Keratinocyte (primary cell): ENCODE data around the gene GAS6. TPM values are rescaled to one million over a fixed set of nuclear protein-coding genes. Genes with fewer than 3 reads are reported as not detected.

Source experiments
- DNase-seq: peaks from one replicate; pipeline ENCODE4 v3.0.0-alpha.2; 2011; ENCODE audit warnings: low read depth, missing footprints, low spot score
- FAIRE-seq: peaks from 2 replicates; lab custom pipeline; 2011; peaks lifted over from hg19 to GRCh38; lab: Jason Lieb, UNC
- H2AFZ ChIP-seq: 2 replicates; pipeline ENCODE4 v1.6.0; 2012; ENCODE audit warnings: low read length, control low read depth, inconsistent platforms; ENCODE audit not compliant: control insufficient read depth
- H3K27ac ChIP-seq: 2 replicates; pipeline ENCODE4 v1.5.1; 2011; ENCODE audit warnings: low read length; ENCODE audit not compliant: control insufficient read depth, insufficient read depth
- H3K27me3 ChIP-seq: 3 replicates; pipeline ENCODE4 v1.6.0; 2011; ENCODE audit warnings: low read length; ENCODE audit not compliant: control insufficient read depth, insufficient read depth; ENCODE audit errors: extremely low read depth
- H3K36me3 ChIP-seq, 2 experiments: 2 replicates in 1 of 2; 3 replicates in 1 of 2; pipeline ENCODE4 v1.5.1; 2011; ENCODE audit warnings: low read length in 2 of 2, mild to moderate bottlenecking in 1 of 2; ENCODE audit not compliant: control insufficient read depth in 2 of 2, insufficient read depth in 2 of 2; ENCODE audit errors: extremely low read depth in 1 of 2
- H3K4me1 ChIP-seq: 3 replicates; pipeline ENCODE4 v1.5.1; 2011; ENCODE audit warnings: low read length; ENCODE audit not compliant: control insufficient read depth, insufficient read depth; ENCODE audit errors: extremely low read depth
- H3K4me2 ChIP-seq: 3 replicates; pipeline ENCODE4 v1.6.0; 2011; ENCODE audit warnings: low read depth, low read length; ENCODE audit not compliant: control insufficient read depth, insufficient read depth; ENCODE audit errors: extremely low read depth
- H3K4me3 ChIP-seq, 3 experiments: fragments of 200-600 bp in 1 of 3; sonication (generic) in 1 of 3; 2 replicates in 2 of 3; 3 replicates in 1 of 3; pipeline ENCODE4 v1.5.1; 2011 to 2016; ENCODE audit warnings: low read length in 3 of 3, mild to moderate bottlenecking in 3 of 3, control low read depth in 2 of 3, inconsistent platforms in 1 of 3, low read depth in 1 of 3, mixed read lengths in 1 of 3, mixed run types in 1 of 3, moderate library complexity in 1 of 3; ENCODE audit not compliant: control insufficient read depth in 2 of 3, insufficient read depth in 2 of 3; ENCODE audit errors: extremely low read depth in 1 of 3
- H3K79me2 ChIP-seq: 2 replicates; pipeline ENCODE4 v1.6.0; 2012; ENCODE audit warnings: low read length; ENCODE audit not compliant: control insufficient read depth, insufficient read depth
- H3K9ac ChIP-seq: 3 replicates; pipeline ENCODE4 v1.6.0; 2011; ENCODE audit warnings: low read length; ENCODE audit not compliant: control insufficient read depth, insufficient read depth; ENCODE audit errors: extremely low read depth
- H3K9me1 ChIP-seq: 3 replicates; pipeline ENCODE4 v1.6.0; 2011; ENCODE audit warnings: low read length; ENCODE audit not compliant: control insufficient read depth, insufficient read depth; ENCODE audit errors: extremely low read depth
- H3K9me3 ChIP-seq: 2 replicates; pipeline ENCODE4 v1.5.1; 2012; ENCODE audit warnings: low read depth, low read length; ENCODE audit not compliant: control insufficient read depth
- H4K20me1 ChIP-seq: 3 replicates; pipeline ENCODE4 v1.6.0; 2011; ENCODE audit warnings: low read length; ENCODE audit not compliant: control insufficient read depth, insufficient read depth; ENCODE audit errors: extremely low read depth
- CTCF ChIP-seq, 3 experiments: IDR thresholded peaks in 1 of 3; conservative IDR thresholded peaks in 1 of 3; optimal IDR thresholded peaks in 1 of 3; 2 replicates in 2 of 3; 3 replicates in 1 of 3; pipeline versions ENCODE3 to v1.5.1; 2011; ENCODE audit warnings: low read length in 3 of 3, mild to moderate bottlenecking in 3 of 3, moderate library complexity in 2 of 3, control low read depth in 1 of 3, inconsistent platforms in 1 of 3; ENCODE audit not compliant: insufficient read depth in 2 of 3; ENCODE audit errors: extremely low read depth in 1 of 3
- EZH2 ChIP-seq: IDR thresholded peaks from one replicate; pipeline ENCODE4 v1.6.1; 2012; ENCODE audit warnings: inconsistent platforms, mild to moderate bottlenecking, low read length, moderate library complexity
- dilution Hi-C: fragments of 300-500 bp; cut with MboI; formaldehyde crosslinking; loops from one replicate; pipeline ENCODE4 v1.7.0; 2020; ENCODE audit warnings: low sequenced_read_pairs; ENCODE audit not compliant: extremely low pct_ligation_motif_present
- polyA plus RNA-seq, 5 experiments: library from polyadenylated mRNA; depleted of rRNA in 3 of 5; stranded (reverse) in 3 of 5; stranded (forward) in 1 of 5; unstranded in 1 of 5; fragments of >200 nt; gene quantifications; 1 replicate in 1 of 5; 2 replicates in 3 of 5; 3 replicates in 1 of 5; pipeline versions ENCODE4 v1.2.1 to v1.2.3, GENCODE V29; 2011 to 2012; ENCODE audit warnings: missing spikeins in 2 of 5, low read depth in 1 of 5, low replicate concordance in 1 of 5

GAS6 gene
- polyA plus RNA-seq, 1 donor (not counting 4 experiments of a cell fraction or from before 2014, with no cell fraction given), result 163 TPM

GRCh38 chr13:113806104-113806471, 57.8 kb downstream of the GAS6 start:
- H3K27me3 ChIP-seq, result no peaks in the 10 kb centered on the region
- H4K20me1 ChIP-seq, result no peaks in the 10 kb centered on the region
- no peak overlapping the region for H3K9ac ChIP-seq
- peaks cover 3% of the 10 kb centered on the region for H3K9me3 ChIP-seq
- H3K27ac ChIP-seq, result no peak overlapping the region
- H3K4me2 ChIP-seq, result no peak overlapping the region
- H3K4me3 ChIP-seq, result no peak overlapping the region
- H2AFZ ChIP-seq, result no peak overlapping the region
- H3K9me1 ChIP-seq, result no peaks in the 10 kb centered on the region
- dilution Hi-C loops, result no loop called here
- no peaks in the 10 kb centered on the region for H3K79me2 ChIP-seq
- H3K36me3 ChIP-seq, result no peaks in the 10 kb centered on the region
- H3K4me1 ChIP-seq, result peaks cover 5% of the 10 kb centered on the region
- DNase-seq (no peak), FAIRE-seq (no peak)
- TF ChIP-seq CTCF (optimal IDR thresholded peaks at IDR 0.05 in 1 of 3, IDR thresholded peaks at IDR 0.05 in 1 of 3, conservative IDR thresholded peaks at IDR 0.05 in 1 of 3; ENCODE audit: extremely low read depth in 1 of 3, insufficient read depth in 2 of 3, low read length in 3 of 3) (no peak), EZH2 (no peak)

GRCh38 chr13:113805431-113806103, 58.3 kb downstream of the GAS6 start:
- Histone ChIP-seq H3K9ac (no peak overlapping the region), H3K4me1 (peaks cover 5% of the 10 kb centered on the region), H3K4me3 (no peak overlapping the region), H3K4me2 (no peak overlapping the region), H3K27me3 (no peaks in the 10 kb centered on the region), H3K9me3 (peaks cover 3% of the 10 kb centered on the region), H3K79me2 (no peaks in the 10 kb centered on the region), H3K9me1 (no peaks in the 10 kb centered on the region), H3K27ac (no peak overlapping the region), H3K36me3 (no peaks in the 10 kb centered on the region), H4K20me1 (no peaks in the 10 kb centered on the region), H2AFZ (no peak overlapping the region)
- FAIRE-seq (no peak), DNase-seq (no peak)
- TF ChIP-seq CTCF (optimal IDR thresholded peaks at IDR 0.05 in 1 of 3, IDR thresholded peaks at IDR 0.05 in 1 of 3, conservative IDR thresholded peaks at IDR 0.05 in 1 of 3; ENCODE audit: extremely low read depth in 1 of 3, insufficient read depth in 2 of 3, low read length in 3 of 3) (no peak), EZH2 (no peak)
- dilution Hi-C loops, result no loop called here
